NCI-H1694 (cell line): Measurements from ENCODE around the gene LPXN.
"Not testable (repeated sequence)": the region's sequence is repeated elsewhere in the genome, so short reads cannot be mapped to it uniquely, and the experiment has no call there.

Experiments
- DNase-seq: peaks from one replicate; lab custom pipeline; 2025; lab: John Stamatoyannopoulos, UW

LPXN gene

DNA sequence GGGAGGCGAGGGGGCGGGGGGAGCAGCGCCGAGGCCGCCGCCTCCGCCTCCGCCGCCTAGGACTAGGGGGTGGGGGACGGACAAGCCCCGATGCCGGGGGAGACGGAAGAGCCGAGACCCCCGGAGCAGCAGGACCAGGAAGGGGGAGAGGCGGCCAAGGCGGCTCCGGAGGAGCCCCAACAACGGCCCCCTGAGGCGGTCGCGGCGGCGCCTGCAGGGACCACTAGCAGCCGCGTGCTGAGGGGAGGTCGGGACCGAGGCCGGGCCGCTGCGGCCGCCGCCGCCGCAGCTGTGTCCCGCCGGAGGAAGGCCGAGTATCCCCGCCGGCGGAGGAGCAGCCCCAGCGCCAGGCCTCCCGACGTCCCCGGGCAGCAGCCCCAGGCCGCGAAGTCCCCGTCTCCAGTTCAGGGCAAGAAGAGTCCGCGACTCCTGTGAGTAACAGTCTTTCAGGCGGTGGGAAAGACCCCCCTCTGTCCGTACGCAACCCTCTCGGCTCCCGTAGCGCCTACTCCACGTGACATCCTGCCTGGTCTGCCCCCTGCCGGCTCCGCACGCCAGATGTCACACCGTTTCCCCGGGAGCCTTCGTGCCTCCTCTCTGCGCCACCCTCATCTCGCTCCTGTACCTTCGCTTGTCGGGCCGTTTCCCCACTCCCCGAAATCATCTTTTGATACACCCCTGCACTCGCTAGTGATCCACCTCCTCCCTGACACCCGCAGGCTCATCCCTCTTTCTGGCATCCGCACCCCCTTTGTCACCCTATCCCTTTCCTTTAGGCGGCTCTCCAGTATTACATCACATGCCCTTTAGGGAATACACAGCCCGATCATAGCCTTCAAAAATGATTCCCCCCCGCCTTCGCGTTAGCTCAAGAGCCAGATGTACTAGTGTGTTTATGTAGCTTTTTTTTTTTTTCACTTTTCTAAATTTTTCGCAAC lies 3.8 kb upstream of the LPXN start:
- peak; percentile 76 for DNase-seq

DNA sequence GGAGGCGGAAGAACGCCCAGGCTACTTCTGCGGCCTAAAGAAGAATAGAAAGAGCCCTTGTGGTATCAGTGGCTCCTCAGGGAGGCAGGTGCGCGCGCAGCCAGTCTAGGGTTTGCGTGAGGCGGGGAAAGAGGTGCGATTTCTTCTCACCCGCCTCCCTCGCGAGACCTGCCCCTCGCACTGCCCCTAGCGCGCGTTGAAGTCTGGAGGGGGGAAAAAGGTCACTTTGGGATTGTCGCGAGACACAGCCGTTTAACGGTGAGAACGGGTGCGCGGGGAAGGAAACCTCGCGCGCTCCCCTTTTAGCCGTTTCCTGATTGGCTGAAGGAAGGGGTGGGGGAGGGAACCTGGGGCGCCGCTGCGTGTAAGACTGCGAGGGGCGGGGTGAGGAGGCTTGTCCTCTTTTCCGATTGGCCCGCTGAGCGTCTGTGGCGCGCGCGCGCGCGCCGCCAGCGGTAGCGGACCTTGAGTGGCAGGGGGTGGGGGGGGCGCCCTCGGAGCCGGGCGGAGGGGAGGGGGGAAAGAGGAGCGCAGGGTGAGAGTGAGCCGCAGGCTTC lies 3.1 kb upstream of the LPXN start, which contains the start of gene ZFP91:
ZFP91 (plus strand) TSS at position 429 of the 557 bp plus-strand sequence. CDS start 219 bp downstream, outside the sequence.
- DNase-seq = peak; percentile 92

- DNase-seq = peak; percentile 95
These were observed 2.5 kb upstream of the LPXN start for GRCh38 chr11:58578136-58578634.

DNA sequence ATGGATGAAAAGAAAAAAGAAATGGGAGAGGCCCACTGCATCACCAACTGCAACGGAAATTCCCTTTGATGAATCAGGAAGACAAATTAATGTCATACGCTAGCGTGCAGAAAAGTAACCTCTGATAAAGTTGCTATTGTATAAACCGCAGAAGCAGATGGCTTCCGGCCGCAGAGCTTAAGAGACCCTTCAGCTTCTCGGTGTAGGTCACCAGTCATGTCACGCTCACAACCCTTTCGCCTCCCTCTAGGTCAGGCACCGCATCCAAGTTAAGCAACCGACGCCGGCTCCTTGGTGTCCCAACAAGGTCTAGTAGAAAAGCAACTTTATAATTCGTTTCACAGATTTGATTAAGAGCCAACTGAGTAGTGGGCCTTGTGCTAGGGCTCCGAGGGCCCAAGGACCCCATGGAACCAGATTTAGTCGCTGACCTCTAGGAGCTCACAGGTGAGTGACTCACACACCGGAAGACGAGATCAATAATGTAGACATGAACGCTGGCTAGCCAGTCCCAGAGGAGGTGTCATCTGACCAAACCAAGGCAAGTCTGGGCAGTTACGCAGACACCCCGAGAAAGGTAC lies 2.0 kb upstream of the LPXN start:
- no peak for DNase-seq

GRCh38 chr11:58576887-58577471 lies 1.3 kb upstream of the LPXN start:
- no peak for DNase-seq

GRCh38 chr11:58574881-58575280 lies 775 bp downstream of the LPXN start:
- DNase-seq = no peak

- no peak for DNase-seq
These were observed 2.1 kb downstream of the LPXN start for GRCh38 chr11:58573451-58574104.

DNA sequence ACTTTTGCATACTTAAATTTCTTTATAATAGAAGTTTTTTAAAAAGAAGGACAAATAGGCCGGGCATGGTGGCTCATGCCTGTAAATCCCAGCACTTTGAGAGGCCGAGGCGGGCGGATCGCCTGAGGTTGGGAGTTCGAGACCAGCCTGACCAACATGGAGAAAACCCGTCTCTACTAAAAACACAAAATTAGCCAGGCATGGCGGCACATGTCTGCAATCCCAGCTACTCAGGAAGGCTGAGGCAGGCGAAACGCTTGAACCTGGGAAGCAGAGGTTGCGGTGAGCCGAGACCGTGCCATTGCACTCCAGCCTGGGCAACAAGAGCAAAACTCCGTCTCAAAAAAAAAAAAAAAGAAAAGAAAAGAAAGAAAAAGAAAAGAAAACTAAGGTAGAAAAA lies 2.8 kb downstream of the LPXN start:
- DNase-seq = not testable (repeated sequence)

DNA sequence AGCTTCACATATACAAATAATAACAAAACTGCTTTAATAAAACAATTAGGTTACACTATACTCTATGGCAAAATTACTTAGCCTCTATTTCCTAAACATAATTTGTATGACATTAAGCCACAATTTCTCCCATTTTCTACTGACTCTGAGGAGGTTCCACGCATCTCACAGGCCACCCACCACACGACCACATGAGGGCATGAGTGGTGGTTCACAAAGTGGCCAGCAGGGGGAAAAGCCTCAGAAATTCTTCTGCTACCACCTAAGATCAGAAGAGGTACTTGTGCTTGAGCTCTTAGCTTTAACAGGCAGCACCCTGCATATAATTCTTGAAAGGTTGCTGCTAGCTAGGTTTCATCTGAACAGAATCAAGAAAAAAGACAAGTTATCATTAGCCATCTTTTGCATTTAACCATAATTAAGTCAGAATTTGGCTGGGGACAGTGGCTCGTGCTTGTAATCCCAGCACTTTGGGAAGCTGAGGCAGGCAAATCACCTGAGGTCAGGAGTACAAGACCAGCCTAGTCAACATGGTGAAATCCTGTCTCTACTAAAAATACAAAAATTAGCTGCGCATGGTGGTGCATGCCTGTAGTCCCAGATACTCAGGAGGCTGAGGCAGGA lies 7.7 kb downstream of the LPXN start:
- peak; percentile 46 for DNase-seq

- DNase-seq = no peak
These were observed 11.4 kb downstream of the LPXN start for GRCh38 chr11:58564231-58564630.

DNA sequence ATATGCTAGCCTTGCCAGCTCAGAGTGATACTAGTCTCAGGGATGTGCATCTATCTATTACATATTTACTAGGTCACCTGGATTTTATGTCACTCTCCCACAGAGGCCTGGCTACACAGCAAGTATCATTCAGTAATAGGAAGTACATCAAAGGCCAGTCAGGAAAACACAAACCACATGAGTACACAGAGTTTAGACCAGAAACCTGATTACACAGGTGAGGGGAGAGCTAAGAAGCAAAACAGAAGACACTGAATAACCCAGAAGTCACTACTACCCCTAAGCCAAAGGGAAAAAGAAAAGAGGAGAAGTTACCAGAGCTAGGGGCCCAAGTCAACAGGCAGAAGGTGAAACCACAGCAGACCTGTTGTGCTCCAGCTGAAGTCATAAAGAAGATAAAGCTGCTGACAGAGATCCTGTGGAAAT lies 13.3 kb downstream of the LPXN start:
- DNase-seq = no peak

GRCh38 chr11:58561394-58562098 lies 14.1 kb downstream of the LPXN start:
- no peak for DNase-seq

- DNase-seq = no peak
These were observed 14.8 kb downstream of the LPXN start for GRCh38 chr11:58560842-58561241.

- DNase-seq = no peak
These were observed 26.0 kb downstream of the LPXN start for GRCh38 chr11:58549644-58550043.

DNA sequence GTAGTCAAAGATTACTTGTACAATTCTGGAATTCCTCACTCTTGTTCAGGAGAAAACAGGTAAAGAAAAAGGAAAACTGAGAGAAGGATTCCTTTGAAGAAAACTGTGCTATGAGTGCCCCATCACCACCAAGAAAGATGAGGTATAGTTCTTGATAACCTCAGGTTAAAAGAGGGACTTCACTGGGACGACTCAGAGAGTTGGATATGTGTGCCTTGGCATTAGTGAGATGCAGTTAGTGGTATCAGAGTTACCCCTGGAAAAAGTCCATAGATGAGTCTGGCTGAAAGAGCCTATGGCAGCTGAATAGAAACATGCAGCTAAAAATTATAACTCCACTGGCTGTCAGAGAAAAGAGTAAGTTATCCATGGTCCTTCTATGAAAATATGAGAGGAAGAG lies 28.8 kb downstream of the LPXN start:
- DNase-seq = no peak

DNA sequence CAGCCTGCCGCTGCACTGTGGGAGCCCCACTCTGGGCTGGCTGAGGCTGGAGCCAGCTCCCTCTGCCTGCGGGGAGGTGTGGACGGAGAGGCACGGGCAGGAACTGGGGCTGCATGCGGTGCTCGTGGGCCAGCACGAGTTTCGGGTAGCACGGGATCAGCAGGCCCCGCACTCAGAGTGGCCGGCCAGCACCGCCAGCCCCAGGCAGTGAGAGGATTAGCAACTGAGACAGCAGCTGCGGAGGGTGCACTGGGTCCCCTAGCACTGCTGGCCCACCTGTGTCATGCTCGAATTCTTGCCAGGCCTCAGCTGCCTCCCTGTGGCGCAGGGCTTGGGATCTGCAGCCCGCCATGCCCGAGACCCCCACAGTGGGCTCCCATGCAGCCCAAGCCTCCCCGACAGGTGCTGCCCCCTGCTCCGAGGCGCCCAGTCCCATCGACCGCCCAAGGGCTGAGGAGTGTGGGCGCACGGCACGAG lies 43.8 kb downstream of the LPXN start:
- DNase-seq = no peak

- DNase-seq = no peak
These were observed 45.4 kb downstream of the LPXN start for GRCh38 chr11:58530236-58530635.

- DNase-seq = no peak
These were observed 48.2 kb downstream of the LPXN start for GRCh38 chr11:58527429-58527828.

- no peak for DNase-seq
These were observed 48.9 kb downstream of the LPXN start for GRCh38 chr11:58526721-58527120.

DNA sequence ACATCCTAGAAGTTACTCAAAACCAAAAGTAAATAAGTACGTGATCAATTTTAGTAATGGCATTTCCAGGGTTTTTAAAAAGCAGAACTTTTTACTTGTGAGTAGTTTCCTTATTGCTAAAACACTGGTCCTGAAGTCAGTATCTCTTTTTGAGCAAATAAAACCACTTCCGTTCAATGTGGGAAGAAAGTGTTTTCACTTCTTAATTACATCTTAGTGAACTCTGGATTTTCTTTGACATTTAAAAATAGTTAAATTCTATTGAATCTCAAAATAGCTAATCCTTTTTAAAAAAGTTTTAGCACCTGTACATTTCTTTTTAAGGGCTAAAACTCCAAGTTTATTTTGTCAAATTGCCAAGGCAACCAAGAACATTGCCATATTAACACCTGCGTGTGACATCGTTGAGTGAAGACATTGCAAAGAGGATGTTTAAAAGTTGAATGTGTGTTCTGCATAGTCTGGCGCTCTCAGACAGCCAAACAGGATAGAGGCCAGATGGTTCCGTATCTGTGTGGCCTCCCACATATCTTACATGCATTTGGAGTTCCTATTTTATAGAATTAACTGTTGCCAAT lies 50.5 kb downstream of the LPXN start:
- no peak for DNase-seq
